ENCODE results near the gene PCARE.

Gene PCARE

DNA sequence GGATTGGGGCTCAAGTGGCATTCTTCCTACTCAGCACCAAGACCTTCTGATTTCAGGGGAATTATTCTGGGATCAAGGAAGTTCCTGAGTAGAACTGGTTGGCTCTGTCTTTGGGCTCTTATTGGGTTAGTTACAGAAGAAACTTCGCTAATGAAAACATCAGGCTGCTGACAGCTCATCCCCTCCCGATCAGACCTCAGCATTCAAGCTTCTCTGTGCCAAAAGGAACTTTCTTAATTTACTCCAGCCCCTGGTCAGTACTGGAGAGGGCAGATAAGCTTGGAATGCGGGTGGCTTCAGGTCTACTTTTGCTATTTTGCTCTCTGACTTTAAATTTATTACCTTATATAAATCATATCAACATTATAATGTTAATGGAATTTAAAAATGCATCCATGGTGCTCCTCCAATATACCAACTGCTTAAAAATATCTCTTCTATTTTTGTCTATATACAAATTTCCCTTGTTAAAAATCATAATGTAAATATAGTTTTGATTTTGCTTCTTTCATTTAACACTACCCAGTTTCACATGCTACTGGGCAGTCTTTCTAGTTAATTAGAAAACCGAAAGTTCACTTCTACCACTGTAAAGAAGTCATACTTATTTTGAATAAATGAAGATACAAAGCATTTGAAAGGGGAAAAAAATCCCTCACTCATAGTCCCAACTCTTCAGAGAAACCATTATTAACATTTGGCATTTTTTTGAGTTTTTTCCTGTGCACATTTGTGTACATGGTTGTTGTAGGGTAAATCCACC lies 34.4 kb downstream of the PCARE start:
- H3K9ac ChIP-seq (ENCODE audit: low read length) = no peak overlapping the region
- no peak overlapping the region for H2AFZ ChIP-seq (ENCODE audit: low read length)
- no peaks in the 10 kb centered on the region for H3K4me1 ChIP-seq (ENCODE audit: insufficient read depth, low read length, severe bottlenecking)
- H3K9me2 ChIP-seq (ENCODE audit: low read depth, low read length) = no peaks in the 10 kb centered on the region
- no peak overlapping the region for H3K4me3 ChIP-seq (ENCODE audit: low read depth, low read length, poor library complexity, severe bottlenecking)
- H3K4me2 ChIP-seq (ENCODE audit: low read length) = no peak overlapping the region
- no peaks in the 10 kb centered on the region for H3F3A ChIP-seq (ENCODE audit: insufficient read depth, low read length)
- TF ChIP-seq, protein P1, sequence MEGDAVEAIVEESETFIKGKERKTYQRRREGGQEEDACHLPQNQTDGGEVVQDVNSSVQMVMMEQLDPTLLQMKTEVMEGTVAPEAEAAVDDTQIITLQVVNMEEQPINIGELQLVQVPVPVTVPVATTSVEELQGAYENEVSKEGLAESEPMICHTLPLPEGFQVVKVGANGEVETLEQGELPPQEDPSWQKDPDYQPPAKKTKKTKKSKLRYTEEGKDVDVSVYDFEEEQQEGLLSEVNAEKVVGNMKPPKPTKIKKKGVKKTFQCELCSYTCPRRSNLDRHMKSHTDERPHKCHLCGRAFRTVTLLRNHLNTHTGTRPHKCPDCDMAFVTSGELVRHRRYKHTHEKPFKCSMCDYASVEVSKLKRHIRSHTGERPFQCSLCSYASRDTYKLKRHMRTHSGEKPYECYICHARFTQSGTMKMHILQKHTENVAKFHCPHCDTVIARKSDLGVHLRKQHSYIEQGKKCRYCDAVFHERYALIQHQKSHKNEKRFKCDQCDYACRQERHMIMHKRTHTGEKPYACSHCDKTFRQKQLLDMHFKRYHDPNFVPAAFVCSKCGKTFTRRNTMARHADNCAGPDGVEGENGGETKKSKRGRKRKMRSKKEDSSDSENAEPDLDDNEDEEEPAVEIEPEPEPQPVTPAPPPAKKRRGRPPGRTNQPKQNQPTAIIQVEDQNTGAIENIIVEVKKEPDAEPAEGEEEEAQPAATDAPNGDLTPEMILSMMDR (IDR thresholded peaks at IDR 0.05; ENCODE audit: low read length) = no peak
- no peak for TF ChIP-seq EZH2 (IDR thresholded peaks at IDR 0.05; ENCODE audit: borderline replicate concordance, low read length)
- H3K79me2 ChIP-seq (ENCODE audit: insufficient read depth, low read length) = no peaks in the 10 kb centered on the region
- no peak overlapping the region for H3K27ac ChIP-seq (ENCODE audit: low read depth, low read length, poor library complexity, severe bottlenecking)
- H3K27me3 ChIP-seq (ENCODE audit: insufficient read depth, low read length) = no peaks in the 10 kb centered on the region; the same call in 1 of the 2 replicates
- no peaks in the 10 kb centered on the region for H3K36me3 ChIP-seq (ENCODE audit: insufficient read depth, low read length)
- H3K9me3 ChIP-seq (ENCODE audit: low read length) = no peaks in the 10 kb centered on the region
- no peaks in the 10 kb centered on the region for H4K20me1 ChIP-seq (ENCODE audit: insufficient read depth, low read length)

DNA sequence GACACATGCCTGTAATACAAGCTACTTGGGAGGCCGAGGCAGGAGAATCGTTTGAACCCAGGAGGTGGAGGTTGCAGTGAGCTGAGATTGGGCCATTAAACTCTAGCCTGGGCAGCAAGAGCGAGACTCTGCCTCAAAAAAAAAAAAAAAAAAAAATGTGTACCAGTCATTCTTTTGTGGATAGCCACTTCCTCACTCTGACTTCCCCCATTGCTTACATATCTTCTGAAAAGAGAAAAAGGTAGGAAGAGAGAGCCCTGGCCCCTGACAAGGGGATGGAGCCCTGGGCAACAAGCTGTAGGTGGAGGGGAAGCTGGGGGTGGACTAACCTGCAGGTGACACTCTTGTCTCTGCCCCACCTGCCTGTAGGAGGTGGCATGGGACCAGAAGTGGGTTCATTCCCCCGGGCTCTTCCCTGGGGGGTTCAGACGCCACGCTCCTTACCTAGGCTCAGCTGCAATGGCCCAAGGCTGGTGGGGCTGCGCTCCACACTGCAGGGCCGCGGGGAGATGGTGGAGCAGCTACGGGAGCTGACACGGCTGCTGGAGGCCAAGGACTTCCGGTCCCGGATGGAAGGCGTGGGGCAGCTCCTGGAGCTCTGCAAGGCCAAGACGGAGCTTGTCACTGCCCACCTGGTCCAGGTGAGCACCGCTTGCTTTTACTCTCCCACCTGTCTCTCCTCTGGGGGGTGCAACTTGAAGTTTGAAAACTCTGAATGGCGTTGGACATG lies 39.1 kb downstream of the PCARE start:
- no peak overlapping the region for H3K4me2 ChIP-seq (ENCODE audit: low read length)
- H3K27ac ChIP-seq (ENCODE audit: low read depth, low read length, poor library complexity, severe bottlenecking) = no peak overlapping the region

DNA sequence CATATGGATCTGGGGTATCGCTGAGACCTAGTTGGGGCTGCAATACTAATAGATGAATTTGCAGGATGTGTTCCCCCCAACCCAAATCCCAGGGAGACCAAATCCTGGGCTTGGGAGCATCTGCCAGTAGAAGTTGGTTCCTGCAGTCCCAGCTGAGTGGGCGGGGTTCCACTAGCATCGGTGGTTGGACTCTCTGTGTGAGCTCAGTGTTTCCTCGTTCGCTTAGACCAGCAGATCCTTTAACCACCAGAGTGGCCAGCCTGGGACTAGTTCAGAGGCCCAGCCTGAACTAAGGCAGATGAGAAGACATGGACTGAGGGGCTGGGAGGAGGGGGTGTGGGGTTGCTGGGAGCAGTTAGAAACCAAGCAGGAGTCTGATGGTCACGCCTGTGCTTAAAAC lies 40.7 kb downstream of the PCARE start:
- Histone ChIP-seq H3K9ac (ENCODE audit: low read length) (no peak overlapping the region), H2AFZ (ENCODE audit: low read length) (no peak overlapping the region)

More for the DNA sequence above, 39.1 kb downstream of the PCARE start:
- Histone ChIP-seq H3K27me3 (ENCODE audit: insufficient read depth, low read length) (no peaks in the 10 kb centered on the region), H2AFZ (ENCODE audit: low read length) (no peak overlapping the region), H3K79me2 (ENCODE audit: insufficient read depth, low read length) (no peaks in the 10 kb centered on the region), H4K20me1 (ENCODE audit: insufficient read depth, low read length) (no peaks in the 10 kb centered on the region), H3K9me3 (ENCODE audit: low read length) (no peaks in the 10 kb centered on the region), H3K36me3 (ENCODE audit: insufficient read depth, low read length) (no peaks in the 10 kb centered on the region), H3F3A (ENCODE audit: insufficient read depth, low read length) (no peaks in the 10 kb centered on the region), H3K9me2 (ENCODE audit: low read depth, low read length) (no peaks in the 10 kb centered on the region), H3K4me1 (ENCODE audit: insufficient read depth, low read length, severe bottlenecking) (no peaks in the 10 kb centered on the region), H3K4me3 (ENCODE audit: low read depth, low read length, poor library complexity, severe bottlenecking) (no peak overlapping the region), H3K9ac (ENCODE audit: low read length) (no peak overlapping the region)
- TF ChIP-seq, protein P1 (IDR thresholded peaks at IDR 0.05; ENCODE audit: low read length) = no peak
- no peak for TF ChIP-seq EZH2 (IDR thresholded peaks at IDR 0.05; ENCODE audit: borderline replicate concordance, low read length)

More for the DNA sequence above, 40.7 kb downstream of the PCARE start:
- Histone ChIP-seq H3K4me2 (ENCODE audit: low read length) (no peak overlapping the region), H3K27ac (ENCODE audit: low read depth, low read length, poor library complexity, severe bottlenecking) (no peak overlapping the region), H3K4me3 (ENCODE audit: low read depth, low read length, poor library complexity, severe bottlenecking) (no peak overlapping the region), H3K4me1 (ENCODE audit: insufficient read depth, low read length, severe bottlenecking) (no peaks in the 10 kb centered on the region), H3K9me2 (ENCODE audit: low read depth, low read length) (no peaks in the 10 kb centered on the region), H3F3A (ENCODE audit: insufficient read depth, low read length) (no peaks in the 10 kb centered on the region), H3K27me3 (ENCODE audit: insufficient read depth, low read length) (no peaks in the 10 kb centered on the region), H3K36me3 (ENCODE audit: insufficient read depth, low read length) (no peaks in the 10 kb centered on the region), H4K20me1 (ENCODE audit: insufficient read depth, low read length) (no peaks in the 10 kb centered on the region), H3K9me3 (ENCODE audit: low read length) (no peaks in the 10 kb centered on the region), H3K79me2 (ENCODE audit: insufficient read depth, low read length) (no peaks in the 10 kb centered on the region)
- TF ChIP-seq, protein P1 (IDR thresholded peaks at IDR 0.05; ENCODE audit: low read length) = no peak
- no peak for TF ChIP-seq EZH2 (IDR thresholded peaks at IDR 0.05; ENCODE audit: borderline replicate concordance, low read length)
